CD4-positive, alpha-beta T cell (primary cell): Measurements from ENCODE around the gene MYO9A. TPM values are rescaled to one million over a fixed set of nuclear protein-coding genes. Genes with fewer than 3 reads are reported as not detected.

Experiments used
- ATAC-seq: fragments of 200-7000 bp; cut with Tn5 transposase; one replicate; pipeline ENCODE4 v1.10.0; 2022; ENCODE audit warnings: mild to moderate bottlenecking; ENCODE audit not compliant: poor library complexity
- CTCF ChIA-PET: fragments of 350-600 bp; sonication (Branson Sonifier 250); formaldehyde crosslinking; loops from one replicate; lab custom pipeline; 2021; ENCODE audit warnings: antibody characterized with exemption, inconsistent platforms; lab: Charles Lee
- POLR2A ChIA-PET: fragments of 350-600 bp; sonication (Branson Sonifier 250); formaldehyde crosslinking; loops from one replicate; lab custom pipeline; 2021; ENCODE audit warnings: antibody characterized with exemption, inconsistent platforms; lab: Charles Lee
- DNase-seq, 14 experiments: peaks; one replicate each; pipeline ENCODE4 v3.0.0-alpha.2; 2013 to 2020; ENCODE audit warnings: mixed read lengths in 2 of 14
- H3K27ac ChIP-seq, 2 donors: one replicate each; pipeline versions ENCODE4 v1.5.1 to v1.7.0; 2013; ENCODE audit warnings: low read length in 2 of 2, low read depth in 1 of 2, mild to moderate bottlenecking in 1 of 2
- H3K27me3 ChIP-seq, 2 experiments: 1 replicate in 1 of 2; 2 replicates in 1 of 2; pipeline versions ENCODE4 v1.6.1 to v1.7.0; 2013; ENCODE audit warnings: low read length in 2 of 2, control low read depth in 1 of 2, mild to moderate bottlenecking in 1 of 2, moderate library complexity in 1 of 2; ENCODE audit not compliant: insufficient read depth in 2 of 2, control insufficient read depth in 1 of 2
- H3K36me3 ChIP-seq: one replicate; pipeline ENCODE4 v1.6.1; 2013; ENCODE audit warnings: low read length, control low read depth; ENCODE audit not compliant: insufficient read depth
- H3K4me1 ChIP-seq: one replicate; pipeline ENCODE4 v1.6.1; 2013; ENCODE audit warnings: low read length, control low read depth; ENCODE audit not compliant: insufficient read depth
- H3K4me3 ChIP-seq: one replicate; pipeline ENCODE4 v1.5.1; 2013; ENCODE audit warnings: mild to moderate bottlenecking, low read length, moderate library complexity
- H3K9me3 ChIP-seq, 2 experiments: 1 replicate in 1 of 2; 2 replicates in 1 of 2; pipeline versions ENCODE4 v1.6.1 to v1.7.0; 2013; ENCODE audit warnings: low read length in 2 of 2, mild to moderate bottlenecking in 2 of 2, control low read depth in 1 of 2, moderate library complexity in 1 of 2; ENCODE audit not compliant: control insufficient read depth in 1 of 2, insufficient read depth in 1 of 2
- H3K27ac Mint-ChIP-seq: one replicate; pipeline ENCODE4 v1.8.0; 2020; ENCODE audit warnings: mixed read lengths
- H3K27me3 Mint-ChIP-seq: one replicate; pipeline ENCODE4 v1.8.0; 2021; ENCODE audit warnings: mixed read lengths
- H3K36me3 Mint-ChIP-seq: one replicate; pipeline ENCODE4 v1.8.0; 2021; ENCODE audit warnings: low read depth, mixed read lengths
- H3K4me1 Mint-ChIP-seq: one replicate; pipeline ENCODE4 v1.8.0; 2021; ENCODE audit warnings: low read depth, mixed read lengths
- H3K4me3 Mint-ChIP-seq: one replicate; pipeline ENCODE4 v1.8.0; 2020; ENCODE audit warnings: mild to moderate bottlenecking, mixed read lengths
- H3K9me3 Mint-ChIP-seq: one replicate; pipeline ENCODE4 v1.8.0; 2020; ENCODE audit warnings: mixed read lengths
- intact Hi-C, 2 experiments: fragments of 100-400 bp; cut with DNase I in 1 of 2; cut with micrococcal nuclease in 1 of 2; formaldehyde crosslinking; loops; one replicate each; pipeline versions ENCODE4 v1.15.1 to v1.9.0; 2023 to 2025; cut with DNase I, micrococcal nuclease
- total RNA-seq, 174 experiments: library from RNA in 2 of 174; stranded (reverse) in 2 of 174; gene quantifications; one replicate each; pipeline ENCODE4 v1.2.3 and lab custom pipeline; 2021 to 2026
- TF ChIP-seq, protein P1 (sequence below): fragments of 200-600 bp; IDR thresholded peaks from one replicate; pipeline ENCODE4 v1.8.0; 2022; ENCODE audit warnings: antibody characterized with exemption, mild to moderate bottlenecking

Gene MYO9A
- total RNA-seq, 2 experiments from 2014 or later, result 23.4 to 29.1 TPM

DNA sequence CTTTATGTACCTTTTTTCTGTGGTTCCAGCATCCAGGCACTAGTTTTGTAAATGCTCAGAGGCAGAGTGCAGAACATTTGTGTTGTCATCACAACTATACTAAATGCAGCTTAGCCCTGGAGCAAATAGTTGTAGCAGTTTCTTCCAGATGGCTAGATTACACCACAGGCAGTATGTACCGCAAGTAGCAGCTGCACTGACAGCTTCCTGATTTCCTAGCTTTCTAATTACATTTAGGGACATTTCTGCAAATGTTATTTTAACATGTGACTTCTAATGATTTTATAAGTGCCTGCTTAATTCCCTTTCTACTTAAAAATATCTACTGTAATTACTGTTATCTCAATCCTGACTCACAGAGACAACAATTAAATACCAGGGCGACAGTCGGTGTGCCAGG lies 201.1 kb downstream of the MYO9A start:
- ATAC-seq, result no peak
- Mint-ChIP-seq H3K36me3 (peaks cover 44% of the 10 kb centered on the region), H3K4me3 (no peak overlapping the region), H3K9me3 (no peaks in the 10 kb centered on the region), H3K27ac (no peak overlapping the region), H3K27me3 (no peaks in the 10 kb centered on the region), H3K4me1 (no peaks in the 10 kb centered on the region)
- no peaks in the 10 kb centered on the region for H3K27me3 ChIP-seq
- H3K9me3 ChIP-seq, result no peaks in the 10 kb centered on the region
- intact Hi-C loops, result no loop called here
- no peak for DNase-seq
- no peaks in the 10 kb centered on the region for H3K4me1 ChIP-seq
- no peak overlapping the region for H3K4me3 ChIP-seq
- H3K36me3 ChIP-seq, result no peaks in the 10 kb centered on the region
- POLR2A ChIA-PET, result no interaction called here
- CTCF ChIA-PET, result no interaction called here
- no peak overlapping the region for H3K27ac ChIP-seq
- TF ChIP-seq, protein P1, sequence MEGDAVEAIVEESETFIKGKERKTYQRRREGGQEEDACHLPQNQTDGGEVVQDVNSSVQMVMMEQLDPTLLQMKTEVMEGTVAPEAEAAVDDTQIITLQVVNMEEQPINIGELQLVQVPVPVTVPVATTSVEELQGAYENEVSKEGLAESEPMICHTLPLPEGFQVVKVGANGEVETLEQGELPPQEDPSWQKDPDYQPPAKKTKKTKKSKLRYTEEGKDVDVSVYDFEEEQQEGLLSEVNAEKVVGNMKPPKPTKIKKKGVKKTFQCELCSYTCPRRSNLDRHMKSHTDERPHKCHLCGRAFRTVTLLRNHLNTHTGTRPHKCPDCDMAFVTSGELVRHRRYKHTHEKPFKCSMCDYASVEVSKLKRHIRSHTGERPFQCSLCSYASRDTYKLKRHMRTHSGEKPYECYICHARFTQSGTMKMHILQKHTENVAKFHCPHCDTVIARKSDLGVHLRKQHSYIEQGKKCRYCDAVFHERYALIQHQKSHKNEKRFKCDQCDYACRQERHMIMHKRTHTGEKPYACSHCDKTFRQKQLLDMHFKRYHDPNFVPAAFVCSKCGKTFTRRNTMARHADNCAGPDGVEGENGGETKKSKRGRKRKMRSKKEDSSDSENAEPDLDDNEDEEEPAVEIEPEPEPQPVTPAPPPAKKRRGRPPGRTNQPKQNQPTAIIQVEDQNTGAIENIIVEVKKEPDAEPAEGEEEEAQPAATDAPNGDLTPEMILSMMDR, result no peak

DNA sequence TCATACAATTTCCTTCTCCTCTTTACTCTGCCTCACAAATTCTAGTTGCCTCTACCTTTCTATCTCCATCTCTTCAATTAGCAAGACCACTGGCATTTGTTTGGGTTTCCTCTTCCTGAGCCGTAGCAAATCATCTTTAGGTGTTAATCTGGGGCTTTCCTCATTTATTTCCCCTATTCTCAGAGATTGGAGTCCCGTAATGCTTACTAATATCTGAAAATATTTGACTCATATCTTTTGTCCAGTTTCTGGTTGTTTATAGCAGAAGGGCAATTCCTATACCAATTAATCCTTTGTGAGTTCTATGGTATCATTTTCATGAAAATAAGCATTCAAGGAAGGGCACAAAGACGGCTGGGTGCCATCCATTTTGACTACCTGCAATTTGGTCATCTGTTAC lies 203.9 kb downstream of the MYO9A start:
- H3K36me3 Mint-ChIP-seq, result peaks cover 60% of the 10 kb centered on the region
- H3K4me3 Mint-ChIP-seq, result no peak overlapping the region
- H3K4me3 ChIP-seq, result no peak overlapping the region
- H3K27me3 ChIP-seq, result no peaks in the 10 kb centered on the region
- ATAC-seq (no peak), DNase-seq (no peak)
- TF ChIP-seq, protein P1, result no peak
- H3K9me3 ChIP-seq, result no peaks in the 10 kb centered on the region
- intact Hi-C loops, result no loop called here
- POLR2A ChIA-PET, result no interaction called here
- peaks cover 3% of the 10 kb centered on the region for H3K36me3 ChIP-seq
- no peak overlapping the region for H3K27ac ChIP-seq
- CTCF ChIA-PET, result no interaction called here
- no peaks in the 10 kb centered on the region for H3K4me1 ChIP-seq
- no peaks in the 10 kb centered on the region for H3K9me3 Mint-ChIP-seq
- H3K27me3 Mint-ChIP-seq, result no peaks in the 10 kb centered on the region
- no peak overlapping the region for H3K27ac Mint-ChIP-seq
- no peaks in the 10 kb centered on the region for H3K4me1 Mint-ChIP-seq

DNA sequence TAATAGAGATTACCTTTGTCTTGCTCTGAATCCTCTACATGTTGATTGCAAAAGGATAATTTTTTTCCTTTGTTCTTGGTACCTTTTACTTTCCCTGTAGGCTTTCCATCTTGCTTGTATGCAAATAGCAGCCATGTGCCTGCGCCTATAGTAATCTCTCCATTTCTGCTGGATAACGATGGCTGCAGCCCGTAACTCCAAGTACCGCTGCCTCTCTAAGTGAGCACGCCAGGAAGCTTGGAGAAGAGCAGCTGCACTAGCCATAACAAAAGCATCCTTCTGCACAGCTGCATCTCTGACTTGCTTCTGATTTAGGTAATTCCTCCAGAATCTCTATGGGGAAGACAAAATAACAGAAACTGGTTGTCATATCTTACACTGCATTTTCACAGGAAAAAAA lies 218.3 kb downstream of the MYO9A start:
- CTCF ChIA-PET, result interaction anchor here (1.2 kb wide), 1 partner anchor 13 kb away, joined by 3 read pairs; no protein-coding TSS in a partner anchor
- Mint-ChIP-seq H3K27me3 (no peaks in the 10 kb centered on the region), H3K4me3 (no peak overlapping the region), H3K36me3 (peaks cover 85% of the 10 kb centered on the region), H3K27ac (no peak overlapping the region), H3K4me1 (no peaks in the 10 kb centered on the region), H3K9me3 (no peaks in the 10 kb centered on the region)
- Histone ChIP-seq H3K9me3 (no peaks in the 10 kb centered on the region), H3K4me3 (no peak overlapping the region), H3K27me3 (no peaks in the 10 kb centered on the region), H3K36me3 (peaks cover 30% of the 10 kb centered on the region), H3K4me1 (no peaks in the 10 kb centered on the region), H3K27ac (no peak overlapping the region)
- TF ChIP-seq, protein P1, result no peak
- intact Hi-C loops, result no loop called here
- POLR2A ChIA-PET, result no interaction called here
- DNase-seq, result no peak
- no peak for ATAC-seq
